ENCODE data around the gene HDGFL2. TPM values are rescaled to one million over a fixed set of nuclear protein-coding genes. Genes with fewer than 3 reads are reported as not detected.

The HDGFL2 gene
- total RNA-seq, 1 experiment from 2014 or later = 108 TPM

GRCh38 chr19:4539169-4539692 lies 67.1 kb downstream of the HDGFL2 start:
- H3K79me1 ChIP-seq (ENCODE audit: insufficient read depth, low read depth, low read length, poor library complexity, severe bottlenecking) = no peaks in the 10 kb centered on the region
- no peak overlapping the region for H3K4me2 ChIP-seq (ENCODE audit: insufficient read depth, insufficient read length, low read length)
- Mint-ChIP-seq H3K27me3 (ENCODE audit: low read depth) (peaks cover 35% of the 10 kb centered on the region), H3K9me3 (peaks cover 0 to 4% of the 10 kb centered on the region in 2 experiments; a peak in 2 of 5 replicates), H3K36me3 (ENCODE audit: insufficient read depth in 1 of 3, low read depth in 3 of 3) (no peaks in the 10 kb centered on the region), H3K27ac (no peak overlapping the region), H3K4me3 (no peak overlapping the region), H3K4me1 (peaks cover 6 to 15% of the 10 kb centered on the region in 2 experiments)
- no peaks in the 10 kb centered on the region for H3K4me1 ChIP-seq (ENCODE audit: insufficient read depth, low read length)
- H2BK15ac ChIP-seq (ENCODE audit: low read depth, low read length) = no peak overlapping the region
- H3K18ac ChIP-seq (ENCODE audit: insufficient read length, low read depth, low read length) = no peak overlapping the region
- H3K56ac ChIP-seq (ENCODE audit: insufficient read length, low read depth, low read length) = no peak overlapping the region
- no peaks in the 10 kb centered on the region for H3K9me3 ChIP-seq (ENCODE audit: control insufficient read depth, low read depth, low read length)
- no peak overlapping the region for H3K23ac ChIP-seq (ENCODE audit: insufficient read length, low read depth, low read length)
- no peak overlapping the region for H3K4ac ChIP-seq (ENCODE audit: low read depth, low read length)
- H2BK120ac ChIP-seq (ENCODE audit: low read depth, low read length, poor library complexity, severe bottlenecking) = no peak overlapping the region
- no peak overlapping the region for H2AK5ac ChIP-seq (ENCODE audit: insufficient read length, low read length)
- H3K79me2 ChIP-seq (ENCODE audit: insufficient read depth, low read length) = no peaks in the 10 kb centered on the region
- no peak overlapping the region for H4K5ac ChIP-seq (ENCODE audit: insufficient read length, low read depth, low read length)
- DNase-seq = no peak
- H2BK20ac ChIP-seq (ENCODE audit: low read depth, low read length, poor library complexity, severe bottlenecking) = no peak overlapping the region
- TF ChIP-seq CTCF (conservative IDR thresholded peaks at IDR 0.05) = no peak
- no peak overlapping the region for H4K8ac ChIP-seq (replicated peaks; ENCODE audit: insufficient read length, low read depth, low read length)
- no peak overlapping the region for H3K9ac ChIP-seq (ENCODE audit: extremely low read depth, insufficient read length, low read length)
- no peak overlapping the region for H2BK5ac ChIP-seq (ENCODE audit: insufficient read length, low read length)
- H2BK12ac ChIP-seq (ENCODE audit: insufficient read length, low read depth, low read length) = no peak overlapping the region
- no peaks in the 10 kb centered on the region; the same call in 1 of the 2 replicates for H3K27me3 ChIP-seq (ENCODE audit: insufficient read depth, low read length)
- no peak overlapping the region for H3T11ph ChIP-seq (ENCODE audit: low read length)
- H3K23me2 ChIP-seq (ENCODE audit: insufficient read length, low read depth, low read length, poor library complexity, severe bottlenecking) = peaks cover 3% of the 10 kb centered on the region
- whole genome bisulfite sequencing (ENCODE audit: extremely low coverage, insufficient read length, low lambda C conversion rate) = no CpG with 5 or more reads among the region's 3 CpGs
- no peak overlapping the region for H2AFZ ChIP-seq (ENCODE audit: low read length)
- no peak overlapping the region for H4K91ac ChIP-seq (ENCODE audit: insufficient read length, low read depth, low read length)
- no peak overlapping the region for H3K27ac ChIP-seq (ENCODE audit: insufficient read length, low read depth, low read length)
- no peaks in the 10 kb centered on the region for H4K20me1 ChIP-seq (ENCODE audit: control insufficient read depth, insufficient read depth, insufficient read length)
- H3K14ac ChIP-seq (ENCODE audit: insufficient read depth, low read length) = no peak overlapping the region

All from H9 (cell line).